Stimulated activated CD8-positive, alpha-beta memory T cell treated with anti-CD3 and anti-CD28 coated beads, Interleukin-7, amount 100 ng/mL, for 4 hours (primary cell): ENCODE results near the gene ABI2.
"Not testable (repeated sequence)": the region's sequence is repeated elsewhere in the genome, so short reads cannot be mapped to it uniquely, and the experiment has no call there.

Experiments
- DNase-seq, 2 donors: peaks; one replicate each; pipeline ENCODE4 v3.0.0-alpha.2; 2020; ENCODE audit warnings: low read depth in 2 of 2

The ABI2 gene

DNA sequence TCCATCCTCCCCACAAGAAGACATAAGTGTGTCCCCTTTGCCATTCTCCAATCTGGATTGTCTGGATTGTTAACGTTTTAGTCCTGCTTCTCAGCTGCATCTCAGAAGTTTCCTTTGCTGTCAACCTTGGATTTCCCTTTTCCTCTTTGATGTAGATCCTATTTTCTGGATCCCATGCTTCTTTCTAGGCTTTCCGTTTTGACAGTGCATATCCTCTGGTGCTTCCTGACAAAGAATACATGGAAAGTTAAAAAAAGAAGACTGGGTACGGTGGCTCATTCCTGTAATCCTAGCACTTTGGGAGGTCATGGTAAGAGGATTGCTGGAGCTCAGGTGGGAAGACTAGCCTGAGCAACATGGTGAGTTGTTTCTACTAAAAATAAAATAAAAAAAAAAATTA, 26.8 kb downstream of the ABI2 start:
- DNase-seq: no peak

DNA sequence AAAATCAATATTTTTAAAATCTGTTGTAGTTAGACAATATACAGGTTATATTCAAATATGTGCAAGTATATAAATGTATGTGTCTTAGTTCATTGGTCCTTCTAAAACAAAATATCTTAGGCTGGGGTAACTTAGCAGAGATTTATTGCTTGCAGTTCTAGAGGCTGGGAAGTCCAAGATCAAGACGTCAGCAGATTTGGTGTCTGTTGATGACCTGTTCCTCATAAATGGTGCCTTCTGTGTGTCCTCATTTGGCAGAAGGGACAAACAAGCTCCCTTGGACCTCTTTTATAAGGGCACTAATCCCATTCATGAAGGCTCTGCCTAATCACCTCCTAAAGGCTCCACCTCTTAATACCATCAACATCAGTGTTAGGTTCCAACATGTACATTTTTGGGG, 31.3 kb downstream of the ABI2 start:
- no peak for DNase-seq

DNA sequence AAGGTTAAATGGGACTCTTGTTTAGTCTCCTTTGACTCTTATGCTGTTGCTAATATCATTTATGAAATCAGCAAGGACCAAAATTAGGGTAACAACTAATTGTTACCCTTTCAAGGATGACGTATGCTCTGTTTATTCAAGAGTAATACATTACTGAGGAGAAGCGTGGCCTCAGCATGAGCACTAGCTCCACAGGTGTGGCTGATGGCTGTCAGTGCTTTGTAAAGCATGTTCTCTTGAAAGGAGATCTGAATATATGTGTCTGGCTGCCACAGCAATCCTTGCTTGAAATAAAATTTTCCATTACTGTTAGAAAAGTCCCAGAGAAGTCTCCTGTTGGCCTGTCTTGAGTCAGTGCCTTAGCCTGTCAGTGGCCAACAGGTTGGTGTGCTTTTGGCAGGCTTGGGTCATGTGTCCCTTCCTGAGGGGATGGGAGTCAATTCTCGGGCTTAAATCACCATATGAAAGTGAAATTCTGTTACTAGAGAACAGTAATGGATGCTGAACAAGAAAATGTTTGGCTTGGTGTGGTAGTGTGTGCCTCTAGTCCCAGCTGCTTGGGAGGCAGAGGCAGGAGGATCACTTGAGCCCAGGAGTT, 32.7 kb downstream of the ABI2 start:
- no peak for DNase-seq

DNA sequence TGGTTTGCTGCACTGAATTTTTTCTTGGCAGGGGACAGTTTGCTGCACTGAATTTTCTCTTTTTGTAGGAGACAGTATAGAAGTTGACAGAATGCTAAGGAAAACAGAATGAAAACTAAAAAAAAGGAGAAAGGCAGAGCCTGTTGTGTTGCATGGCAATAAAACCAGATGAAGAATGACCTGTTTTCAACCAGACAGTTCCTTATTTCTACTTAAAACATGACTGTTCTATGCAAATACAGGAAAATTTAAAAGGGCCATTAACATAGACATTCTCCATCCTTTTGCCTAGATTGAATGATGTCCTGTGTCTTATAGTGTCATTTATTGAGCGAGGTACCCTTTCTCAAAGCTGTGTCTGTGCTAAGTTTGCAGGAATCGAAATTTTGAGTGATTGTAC, 33.3 kb downstream of the ABI2 start:
- DNase-seq: no peak

DNA sequence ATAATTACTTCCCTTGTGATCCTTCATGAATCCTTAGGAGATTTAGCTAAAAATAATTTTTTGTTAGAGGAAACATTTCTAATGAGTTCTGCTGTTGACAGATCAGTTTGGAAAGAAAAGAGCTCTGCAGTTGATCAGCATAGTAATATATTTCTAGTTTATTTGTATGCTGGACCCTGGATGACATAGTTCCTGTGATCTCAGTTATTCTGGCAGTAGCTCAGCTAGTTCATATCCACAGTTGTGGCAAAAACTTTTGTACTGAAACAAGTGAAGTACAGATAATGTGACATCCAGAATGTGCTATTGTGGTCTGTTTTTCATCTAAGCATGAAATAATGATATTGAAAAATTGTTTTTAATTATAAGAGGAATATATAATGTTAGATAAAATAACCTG, 33.7 kb downstream of the ABI2 start:
- no peak for DNase-seq

DNA sequence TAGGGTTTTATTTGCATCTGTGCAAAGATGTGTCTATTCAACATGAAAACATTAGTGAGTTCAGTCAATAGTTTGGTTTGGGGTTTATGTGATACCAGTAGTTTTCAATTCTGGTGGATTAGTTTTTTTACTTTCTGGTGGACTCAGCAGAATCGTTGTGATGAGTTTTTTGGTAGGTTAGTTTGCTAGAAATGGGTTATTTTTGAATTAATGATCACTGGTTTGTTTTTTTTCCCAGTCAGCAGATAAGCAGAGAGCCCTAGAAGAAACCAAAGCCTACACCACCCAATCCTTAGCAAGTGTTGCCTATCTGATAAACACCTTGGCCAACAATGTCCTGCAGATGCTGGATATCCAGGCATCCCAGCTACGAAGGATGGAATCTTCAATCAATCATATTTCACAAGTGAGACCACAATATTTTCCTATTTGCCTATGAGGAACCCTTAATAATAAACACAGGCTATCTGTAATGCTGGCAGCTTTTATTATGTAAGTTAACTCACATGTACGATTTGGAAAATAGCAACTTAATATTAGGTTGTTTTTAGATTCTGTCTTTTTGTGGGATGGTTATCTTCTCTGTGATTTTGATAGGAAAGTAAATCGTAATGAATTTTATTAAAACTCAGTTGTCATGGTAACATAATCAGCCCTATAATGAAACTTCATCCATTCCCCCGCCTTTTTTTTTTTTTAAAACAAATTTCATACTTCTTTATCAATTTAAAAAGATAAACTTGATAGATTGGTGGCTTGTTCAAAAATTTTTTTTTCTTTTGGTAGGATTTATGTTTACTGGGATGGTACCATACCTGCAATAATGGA, 38.7 kb downstream of the ABI2 start:
- DNase-seq: no peak

DNA sequence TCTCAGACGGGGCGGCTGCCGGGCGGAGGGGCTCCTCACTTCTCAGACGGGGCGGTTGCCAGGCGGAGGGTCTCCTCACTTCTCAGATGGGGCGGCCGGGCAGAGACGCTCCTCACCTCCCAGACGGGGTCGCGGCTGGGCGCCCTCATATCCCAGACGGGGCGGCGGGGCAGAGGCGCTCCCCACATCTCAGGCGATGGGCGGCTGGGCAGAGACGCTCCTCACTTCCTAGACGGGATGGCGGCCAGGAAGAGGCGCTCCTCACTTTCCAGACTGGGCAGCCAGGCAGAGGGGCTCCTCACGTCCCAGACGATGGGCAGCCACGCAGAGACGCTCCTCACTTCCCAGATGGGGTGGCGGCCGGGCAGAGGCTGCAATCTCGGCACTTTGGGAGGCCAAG, 44.5 kb downstream of the ABI2 start:
- DNase-seq: not testable (repeated sequence)

DNA sequence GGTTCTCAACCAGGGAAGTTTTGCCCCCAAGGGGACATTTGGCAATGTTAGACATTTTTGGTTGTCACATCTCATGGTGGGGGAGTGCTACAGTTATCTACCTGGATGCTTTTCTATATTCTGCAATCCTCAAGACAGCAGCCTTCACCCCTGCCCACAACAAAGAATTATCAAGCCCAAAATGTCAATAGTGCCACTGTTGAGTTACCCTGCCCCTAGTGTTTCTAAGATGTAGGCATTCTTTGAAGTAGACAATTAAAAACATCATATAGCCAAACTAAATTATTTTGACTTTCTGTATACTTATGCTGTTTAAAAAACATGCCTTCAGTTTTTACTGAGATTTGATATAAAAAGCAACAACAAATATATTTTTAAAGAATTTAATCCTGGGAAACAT, 48.0 kb downstream of the ABI2 start:
- DNase-seq: no peak

DNA sequence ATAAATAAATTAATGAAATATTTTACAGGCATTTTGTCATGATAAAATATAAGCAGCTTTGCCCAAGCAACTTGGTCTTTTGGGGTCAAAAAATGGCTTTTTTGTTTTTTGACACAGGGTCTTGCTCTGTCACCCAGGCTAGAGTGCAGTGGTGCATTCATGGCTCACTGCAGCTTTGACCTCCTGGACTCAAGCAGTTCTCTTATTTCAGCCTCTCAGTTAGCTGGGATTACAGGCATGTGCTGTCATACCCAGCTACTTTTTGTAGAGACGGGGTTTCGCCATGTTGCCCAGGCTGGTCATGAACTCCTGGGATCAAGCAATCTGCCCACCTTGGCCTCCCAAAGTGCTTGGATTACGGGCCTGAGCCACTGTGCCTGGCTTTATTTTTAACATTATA, 51.0 kb downstream of the ABI2 start:
- DNase-seq: no peak

DNA sequence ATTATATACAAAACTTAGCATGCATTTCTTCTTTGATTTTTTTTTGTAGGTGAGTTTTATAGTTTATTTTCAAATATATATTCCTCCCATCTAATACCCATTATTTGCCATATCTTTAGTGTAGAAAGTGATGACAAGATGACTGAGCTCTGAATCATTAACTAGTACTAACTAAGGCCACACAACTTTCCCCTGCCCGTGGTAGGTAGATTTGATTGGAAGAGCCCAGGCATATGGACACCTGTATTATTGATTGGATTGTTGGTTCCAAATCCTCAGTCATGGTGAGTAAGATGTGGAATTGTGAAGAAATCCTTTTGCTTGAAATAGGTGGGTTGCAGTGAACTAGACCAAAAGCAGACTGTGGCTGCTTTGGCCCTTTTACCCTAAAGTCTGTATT, 54.8 kb downstream of the ABI2 start:
- DNase-seq: no peak

DNA sequence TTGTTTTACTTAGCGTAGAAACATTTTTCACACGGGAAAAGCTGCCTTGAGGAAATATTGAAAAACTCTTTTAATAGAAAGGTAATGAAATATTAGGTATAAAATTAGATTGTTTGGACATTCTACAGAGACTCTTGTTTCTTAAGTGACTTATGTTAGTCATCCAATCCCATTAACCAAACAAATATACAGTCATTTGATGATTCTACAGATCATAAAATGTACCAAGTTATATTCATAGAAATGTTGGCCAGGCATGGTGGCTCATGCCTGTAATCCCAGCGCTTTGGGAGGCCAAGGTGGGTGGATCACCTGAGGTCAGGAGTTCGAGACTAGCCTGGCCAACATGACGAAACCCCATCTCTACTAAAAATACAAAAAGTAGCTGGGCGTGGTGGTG, 60.0 kb downstream of the ABI2 start:
- not testable (repeated sequence) for DNase-seq

DNA sequence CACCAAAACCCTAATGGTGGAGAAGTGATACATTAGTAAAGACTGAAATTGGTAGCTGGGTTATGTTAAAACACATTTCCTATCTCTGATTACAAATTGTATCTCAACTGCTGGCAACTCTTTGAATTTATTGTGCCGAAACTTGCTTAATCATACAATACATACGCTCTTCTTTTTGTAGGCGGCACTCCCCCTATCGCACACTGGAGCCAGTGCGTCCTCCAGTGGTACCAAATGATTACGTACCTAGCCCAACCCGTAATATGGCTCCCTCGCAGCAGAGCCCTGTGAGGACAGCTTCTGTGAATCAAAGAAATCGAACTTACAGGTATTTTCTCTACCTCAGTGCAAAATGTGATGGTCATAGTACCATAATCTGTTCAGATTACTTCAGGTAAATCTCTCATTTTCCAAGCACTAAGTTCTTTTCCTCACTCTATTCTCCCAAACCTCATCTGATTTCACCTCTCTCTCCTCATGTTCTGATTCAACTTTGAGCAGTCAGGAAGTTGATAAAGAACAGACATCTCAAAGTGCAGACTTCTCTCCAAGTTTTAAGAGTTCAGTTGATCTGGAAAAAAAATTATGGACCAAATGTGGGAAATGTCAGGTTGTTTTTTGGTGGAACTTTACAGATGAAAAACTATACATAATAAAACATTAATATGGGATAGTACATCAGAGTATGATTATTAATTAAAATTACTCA, 66.5 kb downstream of the ABI2 start:
- no peak for DNase-seq

DNA sequence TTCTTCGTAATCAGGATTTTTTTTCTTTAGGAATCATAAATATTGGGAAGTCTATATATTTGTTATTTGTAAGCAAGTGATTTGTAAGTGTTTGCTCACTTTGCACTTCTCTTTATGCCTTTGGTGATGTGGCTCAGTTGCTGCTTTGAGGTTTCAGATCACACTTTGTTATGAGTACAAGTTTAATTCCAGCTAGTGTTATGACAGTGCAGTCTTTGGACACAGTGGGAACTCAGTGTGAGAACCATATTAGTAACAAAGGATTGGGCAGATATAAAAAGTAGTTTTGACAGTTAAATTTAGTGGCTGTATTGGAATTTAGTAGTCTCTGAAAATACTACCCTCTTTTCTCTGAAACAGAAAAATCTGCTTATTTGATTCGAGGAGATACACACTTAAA, 67.7 kb downstream of the ABI2 start:
- DNase-seq: no peak

DNA sequence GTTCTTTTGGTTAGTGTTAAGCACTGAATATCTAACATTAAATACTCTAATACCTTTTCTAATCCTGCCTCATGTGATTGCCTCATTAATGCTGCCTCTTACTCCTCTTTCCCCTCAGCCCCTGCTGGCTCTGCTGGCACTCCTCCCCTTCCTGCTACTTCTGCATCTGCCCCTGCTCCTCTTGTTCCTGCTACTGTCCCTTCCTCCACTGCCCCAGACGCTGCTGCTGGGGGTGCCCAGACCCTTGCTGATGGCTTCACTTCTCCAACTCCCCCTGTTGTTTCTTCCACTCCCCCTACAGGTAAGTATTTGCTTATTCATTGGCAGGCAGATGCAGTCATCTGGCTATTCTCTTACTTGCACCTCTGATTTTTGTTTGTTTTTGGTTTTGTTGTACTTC, 68.5 kb downstream of the ABI2 start:
- no peak for DNase-seq

DNA sequence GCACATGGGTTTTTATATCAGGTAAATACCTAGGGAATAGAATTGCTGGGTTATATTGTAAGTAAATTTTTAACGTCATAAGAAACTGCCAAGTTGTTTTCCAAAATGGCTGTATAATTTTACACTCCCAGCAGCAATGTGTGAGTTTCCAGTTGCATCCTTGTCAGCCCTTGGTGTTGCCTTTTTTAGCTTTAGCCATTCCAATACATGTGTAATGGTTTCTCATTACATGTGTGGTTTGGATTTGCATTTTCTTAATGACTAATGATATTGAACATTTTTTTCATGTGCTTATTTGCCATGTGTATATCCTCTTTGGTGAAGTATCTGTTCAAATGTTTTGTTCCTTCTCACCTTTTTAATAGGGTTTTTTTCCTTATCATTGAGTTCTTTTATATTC, 70.8 kb downstream of the ABI2 start:
- no peak for DNase-seq

DNA sequence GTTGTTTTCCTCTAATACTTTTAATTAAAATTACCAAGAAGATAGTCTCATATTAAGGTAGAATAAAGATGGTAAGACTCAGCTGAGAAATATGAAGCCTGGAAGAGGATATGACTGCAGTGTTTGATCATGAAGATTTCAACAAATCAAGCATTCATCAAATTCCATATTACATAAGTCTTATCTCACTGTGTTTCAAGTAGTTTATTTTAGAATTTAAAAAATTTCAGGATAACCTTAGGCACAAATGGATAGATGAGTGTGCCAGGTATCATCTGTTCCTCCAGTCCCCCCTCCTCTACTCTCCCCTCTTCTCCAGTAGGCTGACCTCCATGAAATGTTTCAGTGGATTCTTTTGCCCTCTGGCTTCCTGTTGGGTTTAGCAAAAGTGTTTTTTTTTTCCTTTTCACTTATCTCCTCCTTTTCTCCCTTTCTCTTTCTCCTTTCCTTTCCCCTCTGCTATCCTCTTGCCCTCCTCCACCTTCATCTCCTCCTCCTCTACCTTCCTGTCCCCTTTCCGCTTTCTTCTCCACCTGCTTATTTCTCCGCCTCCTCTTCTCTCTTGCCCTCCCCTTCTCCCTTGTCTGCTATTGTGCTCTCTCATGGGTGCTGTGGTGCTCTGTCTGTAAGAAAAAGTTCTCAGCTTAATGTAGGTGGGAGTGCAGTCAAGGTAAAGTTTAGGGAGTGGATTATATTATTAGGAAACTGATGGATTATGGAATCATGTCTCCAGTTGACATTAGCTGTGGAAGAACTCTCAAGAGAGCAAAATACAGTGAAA, 72.8 kb downstream of the ABI2 start:
- no peak for DNase-seq

DNA sequence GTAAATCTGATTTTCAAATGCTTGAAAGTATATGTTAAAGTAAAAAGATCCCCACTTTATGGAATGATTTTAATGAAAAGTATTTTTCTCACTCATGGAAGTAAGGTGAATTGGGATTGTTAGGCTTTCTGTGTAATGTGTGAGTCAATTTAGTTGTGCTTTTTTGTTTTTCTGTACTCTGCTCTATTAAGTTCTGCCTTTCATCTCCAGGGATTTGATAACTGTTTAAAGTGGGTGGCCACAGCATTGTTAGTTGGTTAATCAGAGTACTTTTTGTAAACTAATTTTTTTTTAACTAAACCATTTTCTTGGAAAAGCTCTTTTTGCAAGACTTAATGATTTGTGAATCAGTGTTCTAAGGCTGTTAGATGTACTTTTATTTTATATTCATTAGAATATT, 76.8 kb downstream of the ABI2 start:
- DNase-seq: no peak

DNA sequence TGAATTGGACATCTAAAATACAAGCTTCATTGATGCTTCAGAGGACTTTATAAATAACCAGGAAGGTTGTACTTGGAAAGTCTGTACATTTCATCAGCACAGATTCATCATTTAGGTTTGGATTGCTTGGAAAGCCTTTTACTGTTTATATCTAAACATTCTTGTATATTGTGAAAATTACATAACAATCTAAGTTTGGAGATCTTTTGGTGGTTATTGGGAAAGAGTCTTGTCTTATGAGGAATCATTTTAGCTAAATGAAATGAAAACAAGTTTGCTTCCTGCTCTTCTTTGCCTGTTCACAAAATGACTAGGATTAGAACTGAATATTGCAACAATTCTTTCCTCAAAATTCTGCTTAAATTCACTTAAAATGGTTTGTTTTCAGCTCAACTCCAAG, 79.3 kb downstream of the ABI2 start:
- no peak for DNase-seq

DNA sequence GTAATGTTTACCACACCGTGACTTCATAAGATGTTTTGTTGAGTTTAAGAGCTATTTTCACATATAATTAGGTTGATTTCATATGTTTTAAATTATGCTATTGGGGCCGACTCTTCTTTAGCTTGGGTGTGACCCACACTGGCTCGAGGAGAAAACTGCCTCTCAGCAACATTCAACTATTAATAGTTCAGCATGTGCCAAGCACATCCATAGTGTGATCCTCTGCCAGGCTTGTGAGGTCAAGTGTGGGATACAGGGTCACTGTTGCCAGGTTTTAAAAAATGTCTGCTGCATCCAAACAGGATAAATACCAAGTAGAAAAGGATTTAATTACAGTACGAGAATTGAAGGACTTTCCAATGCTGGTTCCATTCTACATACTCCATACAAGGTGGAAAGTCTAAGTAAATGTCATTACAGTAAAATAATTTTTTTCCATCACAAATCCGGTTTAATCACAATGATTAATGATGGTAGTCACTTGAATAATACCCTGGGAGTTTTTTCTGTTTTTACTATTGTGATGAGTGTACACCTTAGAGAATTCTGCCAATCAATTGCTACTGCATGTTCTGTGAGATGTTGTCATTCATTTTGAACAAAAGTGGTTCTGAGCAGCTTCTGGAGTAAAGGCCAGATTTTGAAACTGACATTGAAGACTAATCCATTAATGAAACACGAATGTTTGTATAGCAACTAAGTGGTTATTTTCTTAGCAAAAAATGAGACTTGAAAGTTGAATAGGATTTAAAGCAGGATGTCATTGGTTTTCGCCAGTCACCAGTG, 84.5 kb downstream of the ABI2 start:
- DNase-seq: no peak

DNA sequence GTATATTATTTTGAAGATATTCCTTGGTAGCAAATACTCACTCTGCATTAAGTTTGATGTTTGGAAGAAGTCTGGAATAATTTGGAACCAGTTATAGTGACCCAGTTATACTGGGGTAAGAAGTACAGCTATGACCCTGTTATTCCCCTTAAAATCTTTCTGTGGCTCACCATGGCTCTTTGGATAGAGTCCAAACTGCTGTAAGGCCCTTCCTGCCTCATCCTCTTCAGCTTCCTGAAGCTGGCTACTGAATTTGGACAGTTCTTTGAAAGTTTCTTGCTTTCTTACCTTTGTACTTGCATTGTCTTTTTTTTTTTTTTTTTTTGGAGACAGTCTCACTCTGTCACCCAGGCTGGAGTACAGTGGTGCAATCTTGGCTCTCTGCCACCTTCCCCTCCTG, 85.6 kb downstream of the ABI2 start:
- DNase-seq: no peak

DNA sequence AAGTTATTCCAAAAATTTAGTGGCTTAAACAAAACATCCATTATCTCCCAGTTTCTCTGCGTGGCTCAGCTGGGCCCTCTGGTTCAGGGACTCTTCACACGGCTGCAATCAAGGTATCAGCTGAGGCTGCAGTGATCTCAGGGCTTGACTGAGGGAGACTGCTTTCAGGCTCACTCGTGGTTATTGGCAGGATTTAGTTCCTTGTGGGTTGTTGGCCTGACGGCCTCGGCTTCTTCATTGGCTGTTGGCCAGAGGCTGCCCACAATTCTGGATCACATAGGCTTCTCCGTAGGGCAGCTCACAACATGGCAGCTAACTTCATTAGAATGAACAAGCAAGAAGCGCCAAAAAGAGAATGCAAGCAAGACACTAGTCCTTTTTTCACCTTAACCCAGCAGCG, 90.1 kb downstream of the ABI2 start:
- DNase-seq: no peak

DNA sequence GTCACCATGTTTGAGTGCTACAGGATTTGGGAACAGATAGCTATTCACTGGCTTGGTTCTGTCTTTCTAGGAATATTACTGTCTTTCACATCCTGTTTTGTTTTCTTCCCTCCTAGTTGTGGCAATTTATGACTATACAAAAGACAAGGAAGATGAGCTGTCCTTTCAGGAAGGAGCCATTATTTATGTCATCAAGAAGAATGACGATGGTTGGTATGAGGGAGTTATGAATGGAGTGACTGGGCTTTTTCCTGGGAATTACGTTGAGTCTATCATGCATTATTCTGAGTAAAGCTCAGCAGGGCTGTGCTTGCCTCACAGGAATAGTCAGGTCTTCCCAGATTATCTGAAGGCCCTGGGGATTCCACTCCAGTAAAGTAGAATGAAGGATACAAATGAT, 98.9 kb downstream of the ABI2 start:
- no peak for DNase-seq
